DOHH2 (cell line): ENCODE measurements around the gene PCNX4.

ENCODE experiments used
- EZH2phosphoT487 ChIP-seq: fragments of 200-600 bp; sonication (generic); IDR thresholded peaks from 2 replicates; pipeline ENCODE4 v1.6.1; 2017; ENCODE audit warnings: borderline replicate concordance, mild to moderate bottlenecking, antibody characterized with exemption, low read length, moderate library complexity, mixed read lengths
- TF ChIP-seq, protein P1 (sequence below): fragments of 200-600 bp; sonication (generic); IDR thresholded peaks from one replicate; pipeline ENCODE4 v1.5.1; 2014; ENCODE audit warnings: antibody characterized with exemption, mild to moderate bottlenecking, low read depth, low read length; ENCODE audit not compliant: poor library complexity, severe bottlenecking

DNA sequence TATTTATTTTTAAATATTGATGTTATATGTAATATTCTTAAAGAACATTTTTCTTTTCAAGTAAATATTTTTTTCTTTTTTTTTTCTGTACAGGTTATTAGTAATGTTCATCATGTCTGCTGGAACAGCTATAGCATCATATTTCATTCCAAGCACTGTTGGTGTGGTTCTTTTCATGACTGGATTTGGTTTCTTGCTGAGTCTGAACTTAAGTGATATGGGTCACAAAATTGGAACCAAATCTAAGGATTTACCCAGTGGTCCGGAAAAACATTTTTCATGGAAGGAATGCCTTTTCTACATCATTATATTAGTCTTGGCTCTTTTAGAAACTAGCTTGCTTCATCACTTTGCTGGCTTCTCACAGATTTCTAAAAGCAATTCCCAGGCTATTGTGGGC lies 23.2 kb downstream of the PCNX4 start:
- TF ChIP-seq, protein P1, sequence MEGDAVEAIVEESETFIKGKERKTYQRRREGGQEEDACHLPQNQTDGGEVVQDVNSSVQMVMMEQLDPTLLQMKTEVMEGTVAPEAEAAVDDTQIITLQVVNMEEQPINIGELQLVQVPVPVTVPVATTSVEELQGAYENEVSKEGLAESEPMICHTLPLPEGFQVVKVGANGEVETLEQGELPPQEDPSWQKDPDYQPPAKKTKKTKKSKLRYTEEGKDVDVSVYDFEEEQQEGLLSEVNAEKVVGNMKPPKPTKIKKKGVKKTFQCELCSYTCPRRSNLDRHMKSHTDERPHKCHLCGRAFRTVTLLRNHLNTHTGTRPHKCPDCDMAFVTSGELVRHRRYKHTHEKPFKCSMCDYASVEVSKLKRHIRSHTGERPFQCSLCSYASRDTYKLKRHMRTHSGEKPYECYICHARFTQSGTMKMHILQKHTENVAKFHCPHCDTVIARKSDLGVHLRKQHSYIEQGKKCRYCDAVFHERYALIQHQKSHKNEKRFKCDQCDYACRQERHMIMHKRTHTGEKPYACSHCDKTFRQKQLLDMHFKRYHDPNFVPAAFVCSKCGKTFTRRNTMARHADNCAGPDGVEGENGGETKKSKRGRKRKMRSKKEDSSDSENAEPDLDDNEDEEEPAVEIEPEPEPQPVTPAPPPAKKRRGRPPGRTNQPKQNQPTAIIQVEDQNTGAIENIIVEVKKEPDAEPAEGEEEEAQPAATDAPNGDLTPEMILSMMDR, result no peak
- TF ChIP-seq EZH2phosphoT487, result no peak
